HG02884 (cell line): ENCODE measurements around the gene PPTC7.
"Not testable (repeated sequence)": the region's sequence is repeated elsewhere in the genome, so short reads cannot be mapped to it uniquely, and the experiment has no call there.

Experiments
- ATAC-seq: cut with Tn5 transposase; IDR thresholded peaks from one replicate; pipeline ENCODE4 v1.9.1; 2021; ENCODE audit warnings: mild to moderate bottlenecking, moderate library complexity; ENCODE audit not compliant: unreplicated experiment

PPTC7 gene

DNA sequence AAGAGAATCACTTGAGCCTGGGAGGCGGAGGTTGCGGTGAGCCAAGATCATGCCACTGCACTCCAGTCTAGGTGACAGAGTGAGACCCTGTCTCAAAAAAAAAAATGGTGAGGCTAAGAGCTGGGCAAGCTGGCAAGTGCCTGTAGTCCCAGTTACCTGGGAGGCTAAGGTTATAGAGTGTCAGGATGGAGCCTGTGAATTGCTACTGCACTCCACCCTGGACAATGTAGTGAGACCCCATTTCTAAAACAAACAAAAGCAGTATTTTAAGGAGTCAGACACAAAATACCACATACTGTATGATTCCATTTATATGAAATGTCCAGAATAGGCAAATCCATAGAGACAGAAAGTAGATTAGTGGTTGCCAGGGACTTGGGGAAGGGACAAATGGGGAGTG lies 4.0 kb upstream of the PPTC7 start:
- ATAC-seq: not testable (repeated sequence)

DNA sequence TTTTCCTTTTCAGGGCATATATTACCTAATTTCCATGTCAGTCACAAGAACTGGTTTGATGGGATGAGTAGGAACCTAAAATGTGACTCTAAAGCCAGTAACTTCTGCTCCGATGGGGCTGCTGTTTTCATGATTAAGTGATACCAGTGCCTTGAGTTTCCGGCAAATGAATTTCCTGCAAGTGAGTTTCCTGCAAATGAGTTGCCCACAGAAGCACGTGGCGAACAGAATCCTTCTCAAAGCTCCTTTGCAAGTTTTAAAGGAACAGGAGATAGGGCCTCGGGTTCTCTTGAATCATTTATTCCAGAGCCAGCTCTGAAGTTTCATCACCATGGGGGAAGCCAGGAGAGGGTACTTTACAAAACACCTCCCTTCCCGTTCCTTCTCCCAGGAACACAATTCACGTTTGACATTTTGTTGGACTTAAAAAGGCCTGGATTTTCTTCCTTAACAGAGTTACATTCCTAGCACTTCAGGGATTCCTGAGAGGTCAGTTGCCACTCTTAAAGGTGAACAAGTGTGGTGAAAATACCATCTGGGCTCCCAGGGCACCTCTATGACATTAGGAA lies 2.2 kb upstream of the PPTC7 start:
- ATAC-seq: no peak

DNA sequence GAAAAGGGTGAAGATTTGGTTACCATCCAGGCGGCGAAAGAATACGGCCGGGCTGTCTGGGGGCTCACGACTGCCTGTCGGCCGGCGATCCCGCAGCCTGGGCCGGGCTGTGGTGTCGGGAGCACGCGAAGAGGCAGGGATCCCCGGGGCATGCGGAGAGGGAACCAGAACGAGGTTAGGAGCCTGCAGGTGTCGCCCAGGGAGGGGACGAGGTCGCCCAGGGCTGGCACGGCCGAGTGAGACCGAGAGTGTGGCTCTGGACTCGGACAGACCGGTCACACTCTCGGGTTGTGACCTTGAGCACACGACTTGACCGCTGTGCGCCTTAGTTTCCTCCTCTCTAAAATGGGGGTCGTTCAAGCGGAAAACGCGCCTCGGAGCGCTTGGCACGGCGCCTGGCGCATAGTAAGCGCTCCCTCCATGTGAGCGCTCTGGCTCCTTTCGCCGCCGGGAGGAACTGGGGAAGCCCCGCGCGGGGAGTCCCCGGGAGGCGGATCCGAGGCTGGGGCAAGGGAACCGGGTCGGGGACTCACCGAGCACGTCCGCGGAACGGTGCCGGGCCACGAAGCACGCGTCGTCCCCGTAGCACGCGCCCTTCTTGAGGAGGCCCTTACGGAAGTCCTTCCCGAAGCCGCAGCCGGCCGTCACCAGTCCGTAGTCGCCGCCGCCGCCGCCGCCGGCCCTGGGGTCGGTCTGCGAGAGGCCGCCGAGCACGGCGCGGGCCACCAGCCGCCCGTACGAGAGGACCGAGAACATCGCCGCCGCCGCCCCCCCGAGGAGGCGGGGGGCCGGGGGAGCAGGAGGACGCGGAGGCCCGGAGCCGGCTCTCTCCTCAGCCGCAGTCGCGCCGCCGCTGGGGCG lies 612 bp downstream of the PPTC7 start:
- ATAC-seq: peak; percentile 30

DNA sequence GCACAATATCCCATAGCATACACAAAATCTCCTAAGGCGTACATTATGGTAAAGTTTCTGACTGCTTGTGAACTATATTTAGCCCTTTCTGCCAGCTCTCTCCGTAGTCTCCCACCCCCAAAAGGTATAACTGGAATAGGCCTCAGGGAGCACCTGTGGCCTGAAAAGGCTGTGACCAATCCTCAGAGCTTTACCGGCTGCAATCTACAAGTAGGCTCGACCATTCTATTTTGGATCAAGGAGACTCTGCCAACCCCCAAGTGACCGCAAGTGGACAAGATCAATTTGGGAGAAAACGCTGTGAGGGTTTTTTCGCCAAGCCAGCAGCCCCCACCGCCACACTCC lies 1.2 kb downstream of the PPTC7 start:
- ATAC-seq: no peak

DNA sequence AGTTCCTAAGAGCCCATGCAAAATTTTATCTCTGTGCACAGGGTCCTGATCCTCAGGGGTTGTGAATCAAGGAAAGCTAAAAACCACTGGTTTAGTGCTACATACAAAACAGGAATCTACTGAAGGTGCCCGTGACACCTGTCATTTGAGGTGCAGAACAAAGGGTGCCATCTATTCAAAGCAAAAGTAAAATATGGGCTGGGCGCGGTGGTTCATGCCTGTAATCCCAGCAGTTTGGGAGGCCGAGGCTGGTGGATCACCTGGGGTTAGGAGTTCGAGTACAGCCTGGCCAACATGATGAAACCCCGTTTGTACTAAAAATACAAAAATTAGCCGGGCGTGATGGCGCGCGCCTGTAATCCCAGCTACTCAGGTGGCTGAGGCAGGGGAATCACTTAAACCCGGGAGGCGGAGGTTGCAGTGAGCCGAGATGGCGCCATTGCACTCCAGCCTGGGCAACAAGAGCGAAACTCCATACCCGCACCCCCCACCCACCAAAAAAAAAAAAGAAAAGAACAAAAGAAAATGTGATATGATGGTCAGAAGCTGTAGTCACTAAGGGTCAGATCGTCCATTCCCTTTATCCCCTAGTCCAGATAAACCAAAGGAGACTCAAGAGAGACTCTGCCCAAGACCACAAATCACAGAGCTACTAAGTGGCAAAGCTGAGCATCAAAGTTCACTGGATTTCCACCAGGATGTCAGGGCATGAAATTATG lies 3.4 kb downstream of the PPTC7 start:
- ATAC-seq: no peak

DNA sequence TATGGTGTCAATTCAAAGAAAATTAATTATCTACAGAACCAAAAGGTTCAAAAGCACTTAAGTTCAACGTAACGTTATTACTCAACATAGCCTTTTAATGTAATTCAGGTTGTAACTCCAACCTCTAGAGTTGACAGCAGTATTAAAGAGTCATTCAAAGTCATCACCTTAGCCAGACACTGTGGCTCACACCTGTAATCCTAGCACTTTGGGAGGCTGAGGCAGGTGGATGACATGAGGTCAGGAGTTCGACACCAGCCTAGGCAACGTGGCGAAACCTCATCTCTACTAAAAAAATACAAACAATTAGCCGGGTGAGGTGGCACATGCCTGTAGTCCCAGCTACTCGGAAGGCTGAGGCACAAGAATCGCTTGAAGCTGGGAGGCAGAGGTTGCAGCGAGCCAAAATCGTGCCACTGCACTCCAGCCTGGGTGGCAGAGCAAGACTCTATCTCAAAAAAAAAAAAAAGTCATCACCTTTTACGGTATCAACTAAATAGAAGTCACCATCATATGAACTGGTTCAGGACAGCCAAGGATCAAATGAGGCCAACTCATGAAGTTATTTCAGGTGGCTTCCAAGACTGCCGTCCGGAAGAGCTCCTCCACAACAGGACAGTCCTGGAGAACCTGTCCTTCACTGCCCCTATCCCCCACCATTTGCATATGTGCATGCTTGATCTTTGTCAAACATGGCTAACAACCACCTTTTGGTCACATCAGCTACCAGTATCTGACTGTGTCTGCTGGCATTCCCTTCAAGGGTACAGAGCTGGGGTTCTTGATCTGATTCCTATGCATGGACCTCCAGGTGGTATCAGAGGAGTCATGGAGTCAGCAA lies 4.2 kb downstream of the PPTC7 start:
- no peak for ATAC-seq

DNA sequence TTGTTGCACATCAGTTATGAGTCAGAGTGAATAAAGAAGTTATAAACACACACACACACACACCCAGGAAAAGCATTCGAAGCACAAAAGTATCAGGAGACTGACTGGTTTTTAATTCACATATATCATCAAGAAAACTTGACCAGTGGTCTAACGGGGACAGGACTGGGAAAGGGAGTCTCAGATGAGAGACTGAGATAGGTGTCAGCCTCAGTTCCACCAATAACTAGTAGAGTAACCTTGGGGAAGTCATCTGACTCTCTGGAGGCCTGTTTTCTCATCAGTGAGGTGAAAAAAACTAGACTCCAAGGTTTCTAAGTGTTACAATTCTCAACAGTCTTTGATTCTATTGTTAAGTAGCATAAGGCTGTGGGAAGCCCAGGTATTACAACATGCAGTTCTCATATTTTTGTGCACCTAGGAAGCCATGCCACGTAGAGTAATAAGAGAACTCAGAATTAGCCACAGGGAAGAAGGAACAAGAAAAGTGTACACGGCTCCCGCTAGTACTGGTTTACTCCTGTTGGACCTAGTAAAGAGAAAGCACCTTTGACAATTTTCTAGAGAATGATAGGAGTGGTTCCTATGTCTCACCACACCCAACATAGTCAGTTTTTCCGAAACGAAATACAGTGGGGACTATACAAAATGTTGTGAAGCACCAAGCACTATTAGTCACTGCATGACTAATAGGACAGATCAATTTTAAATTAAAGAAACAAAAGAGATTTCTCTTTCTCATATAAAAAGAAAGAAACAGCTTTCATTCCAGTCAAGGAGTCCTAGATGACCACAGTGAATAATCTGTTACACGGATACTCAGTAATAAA lies 5.0 kb downstream of the PPTC7 start:
- no peak for ATAC-seq

DNA sequence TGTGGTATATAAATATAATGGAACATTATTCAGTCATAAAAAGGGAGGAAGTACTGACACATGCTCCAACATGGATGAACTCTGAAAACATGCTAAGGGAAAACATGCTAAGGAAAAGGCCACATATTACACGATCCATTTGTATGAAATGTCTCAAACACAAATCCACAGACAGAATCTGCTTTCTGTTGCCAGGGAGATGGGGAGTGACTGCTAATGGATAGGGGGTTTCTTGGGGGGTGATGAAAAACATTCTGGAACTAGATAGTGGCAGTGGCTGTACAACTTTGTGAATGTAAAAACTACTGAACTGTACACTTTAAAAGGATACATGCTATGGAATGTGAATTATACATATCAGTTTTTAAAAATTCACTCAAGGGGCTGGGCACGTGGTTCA lies 6.6 kb downstream of the PPTC7 start:
- no peak for ATAC-seq

DNA sequence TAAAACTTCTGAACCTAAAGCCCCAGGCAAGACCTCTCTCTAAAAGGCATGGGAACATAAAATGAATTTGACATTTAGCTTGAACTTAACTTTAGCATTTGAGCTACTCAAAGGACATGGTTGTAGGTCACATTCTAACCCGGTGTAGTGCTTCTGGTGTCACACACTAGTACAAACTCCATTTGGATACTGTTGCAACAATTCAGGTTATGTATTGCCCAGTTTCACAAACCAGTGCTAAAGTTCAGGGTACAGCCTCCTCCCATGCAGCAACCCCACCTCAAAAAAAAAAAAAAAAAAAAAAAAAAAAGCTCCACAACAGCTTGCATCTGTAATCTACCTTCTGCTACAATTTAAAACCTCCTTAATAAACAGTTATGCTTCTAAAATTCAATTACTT lies 7.8 kb downstream of the PPTC7 start:
- ATAC-seq: no peak

DNA sequence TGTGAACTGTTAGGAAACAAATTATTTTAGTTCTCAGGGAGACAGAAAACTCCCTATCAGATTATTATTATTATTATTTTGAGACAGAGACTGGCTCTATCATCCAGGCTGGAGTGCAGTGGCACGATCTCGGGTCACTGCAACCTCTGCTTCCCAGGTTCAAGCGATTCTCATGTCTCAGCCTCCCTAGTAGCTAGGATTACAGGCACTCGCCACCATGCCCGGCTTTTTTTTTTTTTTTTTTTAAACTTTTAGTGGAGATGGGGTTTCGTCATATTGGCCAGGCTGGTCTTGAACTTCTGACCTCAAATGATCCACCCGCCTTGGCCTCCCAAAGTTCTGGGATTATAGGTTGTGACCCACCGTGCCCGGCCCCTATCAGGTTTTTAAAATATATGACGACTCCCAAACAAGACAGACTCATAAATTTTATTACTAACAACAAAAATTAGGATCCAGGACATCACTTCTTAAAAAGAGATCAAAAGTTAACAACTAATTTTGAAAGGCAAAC lies 8.3 kb downstream of the PPTC7 start:
- ATAC-seq: not testable (repeated sequence)

DNA sequence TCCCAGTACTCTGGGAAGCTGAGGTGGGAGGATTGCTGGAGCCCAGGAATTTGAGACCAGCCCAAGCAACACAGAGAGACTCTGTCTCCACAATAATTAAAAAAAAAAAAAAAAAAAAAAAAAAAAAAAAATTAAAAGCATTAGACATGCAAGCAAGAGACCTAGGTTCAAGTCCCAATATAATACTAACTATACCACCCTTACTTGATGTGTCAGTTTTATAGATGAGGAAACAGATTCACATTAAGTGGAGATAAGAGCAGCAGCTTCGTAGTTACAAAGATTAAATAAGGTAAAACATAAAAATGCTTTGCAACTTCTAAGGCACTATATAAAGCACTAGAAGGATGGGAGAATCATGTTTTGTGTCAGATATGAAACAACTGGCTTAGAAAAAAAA lies 9.1 kb downstream of the PPTC7 start:
- no peak for ATAC-seq

DNA sequence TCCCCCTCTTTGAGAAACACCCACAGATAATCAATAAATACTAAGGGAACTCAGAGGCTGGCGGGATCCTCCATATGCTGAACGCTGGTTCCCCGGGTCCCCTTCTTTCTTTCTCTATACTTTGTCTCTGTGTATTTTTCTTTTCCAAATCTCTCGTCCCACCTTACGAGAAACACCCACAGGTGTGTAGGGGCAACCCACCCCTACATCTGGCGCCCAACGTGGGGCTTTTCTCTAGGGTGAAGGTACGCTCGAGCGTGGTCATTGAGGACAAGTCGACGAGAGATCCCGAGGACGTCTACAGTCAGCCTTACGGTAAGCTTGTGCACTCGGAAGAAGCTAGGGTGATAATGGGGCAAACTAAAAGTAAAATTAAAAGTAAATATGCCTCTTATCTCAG lies 12.3 kb downstream of the PPTC7 start:
- not testable (repeated sequence) for ATAC-seq

DNA sequence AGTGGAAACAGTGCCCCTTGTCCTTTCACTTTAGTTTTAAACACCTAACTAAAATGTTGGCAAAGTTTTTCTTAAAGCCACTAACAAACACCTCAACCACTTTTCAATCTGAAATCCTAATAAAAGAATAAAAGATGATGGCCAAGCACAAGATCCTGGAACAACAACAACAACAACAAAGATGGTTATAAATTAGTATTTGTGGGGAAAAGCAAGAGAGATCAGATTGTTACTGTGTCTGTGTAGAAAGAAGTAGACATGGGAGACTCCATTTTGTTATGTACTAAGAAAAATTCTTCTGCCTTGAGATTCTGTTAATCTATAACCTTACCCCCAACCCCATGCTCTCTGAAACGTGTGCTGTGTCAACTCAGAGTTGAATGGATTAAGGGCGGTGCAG lies 13.3 kb downstream of the PPTC7 start:
- ATAC-seq: not testable (repeated sequence)

DNA sequence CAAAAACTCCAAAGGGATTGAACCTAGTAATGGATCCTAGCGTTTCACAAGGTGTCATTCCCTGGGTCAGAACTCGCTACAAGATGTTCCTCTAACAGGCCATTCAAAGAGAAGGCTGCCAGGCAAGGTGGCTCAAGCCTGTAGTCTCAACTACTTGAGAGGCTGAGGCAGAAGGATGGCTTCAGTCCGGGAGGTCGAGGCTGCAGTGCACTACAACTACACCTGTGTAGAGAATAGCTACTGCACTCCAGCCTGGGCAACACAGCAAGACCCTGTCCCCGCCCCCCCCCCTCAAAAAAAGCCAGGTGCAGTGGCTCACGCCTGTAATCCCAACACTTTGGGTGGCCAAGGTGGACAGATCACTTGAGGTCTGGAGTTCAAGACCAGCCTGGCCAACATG lies 14.4 kb downstream of the PPTC7 start:
- ATAC-seq: no peak

DNA sequence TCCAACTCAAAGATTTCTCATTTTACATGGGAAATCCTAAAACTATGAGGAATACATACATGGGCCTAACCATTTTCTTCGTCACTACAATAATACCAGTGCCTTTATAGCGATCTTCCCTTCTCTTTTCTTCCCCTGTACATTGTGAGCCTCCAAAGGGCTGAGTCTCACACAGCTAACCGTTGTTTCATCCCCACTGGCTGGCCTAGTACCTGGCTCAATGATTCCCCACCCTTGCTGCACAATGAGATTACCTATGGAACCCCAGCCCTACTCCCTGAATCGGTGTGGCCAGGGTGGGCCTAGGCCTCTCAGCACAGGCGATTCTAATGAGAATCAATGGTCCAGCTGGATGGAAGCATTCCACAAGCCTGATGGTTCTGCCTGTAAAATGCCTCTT lies 16.1 kb downstream of the PPTC7 start:
- ATAC-seq: no peak

DNA sequence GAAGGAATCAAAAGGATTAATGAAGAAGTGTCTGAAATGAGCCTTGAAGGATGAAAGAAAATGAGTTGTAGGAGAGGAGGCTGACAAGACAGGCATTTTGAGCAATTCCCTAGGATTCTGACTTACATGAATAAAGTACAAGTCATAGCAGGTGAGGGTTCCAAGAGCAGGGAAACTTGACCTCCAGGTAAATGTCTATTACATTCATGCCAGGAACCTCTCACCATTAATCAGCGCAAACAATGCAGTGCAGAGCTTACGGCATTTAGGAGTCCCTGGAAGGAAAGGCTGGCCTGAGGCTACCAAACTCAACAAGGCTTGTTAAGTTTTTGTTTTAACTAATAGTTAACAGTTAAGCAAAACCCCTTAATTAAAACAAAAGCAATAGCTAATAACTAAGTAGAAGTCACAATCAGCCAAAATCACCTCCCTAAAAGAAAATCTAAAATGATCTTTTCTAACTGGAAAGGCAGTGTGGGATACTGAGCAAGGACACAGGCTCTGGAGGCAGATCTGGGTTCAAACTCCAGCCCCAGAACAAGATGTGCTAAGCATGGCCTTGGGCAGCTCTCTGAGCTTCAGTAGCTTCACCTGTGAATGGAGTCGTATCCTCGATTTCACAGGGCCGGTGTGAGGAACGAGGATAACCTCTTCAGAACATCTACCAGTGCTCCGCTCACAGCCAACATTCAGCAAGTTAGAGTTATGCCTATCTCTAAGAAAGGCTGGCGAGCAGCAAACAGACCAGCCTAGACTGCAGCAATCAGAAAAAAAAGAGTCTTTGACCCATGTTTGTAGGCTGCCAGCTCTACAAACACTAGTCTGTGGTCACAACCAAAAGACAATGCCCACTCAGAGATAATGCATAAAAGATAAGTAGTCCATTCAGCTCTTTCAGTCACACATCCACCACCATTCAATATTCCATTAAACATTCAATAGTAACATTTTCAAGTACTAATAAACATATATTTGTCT lies 16.9 kb downstream of the PPTC7 start:
- ATAC-seq: no peak

DNA sequence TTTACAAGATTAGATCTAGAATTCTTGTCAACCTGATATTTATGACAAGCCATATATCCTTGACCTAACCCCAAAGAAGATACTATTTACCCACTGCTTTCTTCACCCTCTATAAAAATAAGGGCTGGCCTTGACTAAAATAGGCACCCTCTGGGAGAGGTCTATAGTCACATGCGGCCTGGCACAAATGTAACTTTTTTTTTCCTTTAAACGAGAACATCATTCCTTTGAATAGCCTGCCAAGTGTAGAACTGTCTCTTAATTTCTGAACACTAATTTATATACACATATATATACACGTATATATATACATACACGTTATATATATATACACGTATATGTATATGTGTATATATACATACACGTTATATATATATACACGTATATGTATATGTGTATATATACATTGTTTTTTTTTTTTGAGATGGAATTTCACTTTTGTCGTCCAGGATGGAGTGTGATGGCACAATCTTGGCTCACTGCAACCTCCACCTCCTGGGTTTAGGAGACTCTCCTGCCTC lies 18.6 kb downstream of the PPTC7 start:
- no peak for ATAC-seq

DNA sequence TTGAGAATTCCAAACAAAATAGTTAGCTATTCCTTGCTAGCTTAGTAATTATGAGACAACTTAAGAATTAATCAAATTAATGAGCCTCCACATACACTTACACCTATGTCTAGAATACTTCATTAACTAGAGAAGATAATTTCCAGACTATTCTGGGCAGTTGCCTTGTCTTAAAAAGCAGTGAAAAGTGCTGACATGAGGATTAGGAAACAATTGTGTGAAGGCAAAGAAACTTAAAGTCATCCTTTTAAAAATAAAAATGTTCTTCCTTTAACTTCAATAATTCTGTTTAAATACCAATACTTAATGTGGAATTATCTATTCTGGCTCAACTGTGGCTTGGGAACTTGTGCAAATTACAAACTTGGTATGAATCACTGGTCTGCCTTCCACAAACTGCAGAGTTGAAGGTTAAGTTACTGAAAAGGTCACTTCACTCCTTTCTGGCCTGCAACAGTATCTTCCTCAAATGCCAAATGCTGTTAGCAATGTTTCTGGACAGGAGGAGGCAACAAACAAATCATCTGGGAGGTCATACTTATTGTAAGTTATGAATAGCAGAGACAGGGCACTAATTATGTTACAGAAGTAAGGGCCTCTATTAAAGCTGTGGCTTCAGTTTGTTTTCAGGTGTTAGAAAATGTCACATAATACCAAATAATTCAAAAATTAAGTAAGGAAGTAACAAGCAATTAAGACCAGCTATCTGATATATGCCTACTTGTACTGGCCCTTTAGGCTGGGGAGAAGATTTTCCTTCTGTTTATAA lies 19.2 kb downstream of the PPTC7 start:
- no peak for ATAC-seq
